ENCODE measurements around the gene FABP3.

The FABP3 gene

DNA sequence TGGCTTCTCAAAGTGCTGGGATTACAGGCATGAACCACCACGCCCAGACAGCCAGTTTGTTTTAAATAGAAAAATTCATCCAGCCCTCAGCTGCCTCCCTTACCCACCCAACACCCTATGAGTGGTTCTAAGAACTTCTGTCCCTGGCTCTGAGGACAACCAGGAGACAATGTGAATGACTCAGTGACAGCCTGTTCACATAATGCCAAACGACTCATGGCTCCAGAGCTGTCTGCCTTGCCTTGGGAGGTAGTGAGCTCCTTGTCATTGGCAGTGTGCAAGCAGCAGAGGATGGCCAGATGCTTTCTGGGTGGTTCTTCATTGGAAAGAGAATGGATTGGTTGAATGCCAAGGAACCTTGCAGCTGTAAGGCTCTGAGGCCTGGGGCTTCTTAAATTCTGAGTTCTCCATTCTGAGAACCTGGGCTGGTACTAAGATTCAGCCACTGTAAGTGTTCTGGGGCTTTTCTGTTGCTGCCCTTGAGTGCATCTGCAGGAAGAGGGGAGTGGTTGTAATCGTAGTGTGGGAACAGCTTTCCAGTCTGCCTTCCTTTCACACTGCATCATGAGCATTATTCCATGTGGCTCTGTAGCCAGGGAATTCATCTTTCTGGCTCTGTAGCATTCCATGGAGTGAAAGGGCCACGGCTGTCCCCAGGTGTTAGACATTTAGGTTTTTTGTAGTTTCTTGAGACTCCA lies 45.9 kb upstream of the FABP3 start:
- Histone ChIP-seq H3K9me2 (ENCODE audit: low read depth, low read length) (no peaks in the 10 kb centered on the region), H3K4me2 (ENCODE audit: low read length) (no peak overlapping the region), H3K4me1 (ENCODE audit: insufficient read depth, low read length, severe bottlenecking) (peaks cover 13% of the 10 kb centered on the region), H2AFZ (ENCODE audit: low read length) (no peak overlapping the region), H3K9ac (ENCODE audit: low read length) (no peak overlapping the region), H3K79me2 (ENCODE audit: insufficient read depth, low read length) (no peaks in the 10 kb centered on the region), H3K27ac (ENCODE audit: low read depth, low read length, poor library complexity, severe bottlenecking) (no peak overlapping the region), H3K27me3 (ENCODE audit: insufficient read depth, low read length) (peaks cover 4% of the 10 kb centered on the region), H3K4me3 (ENCODE audit: low read depth, low read length, poor library complexity, severe bottlenecking) (no peak overlapping the region), H3K9me3 (ENCODE audit: low read length) (no peaks in the 10 kb centered on the region), H4K20me1 (ENCODE audit: insufficient read depth, low read length) (no peaks in the 10 kb centered on the region), H3K36me3 (ENCODE audit: insufficient read depth, low read length) (no peaks in the 10 kb centered on the region), H3F3A (ENCODE audit: insufficient read depth, low read length) (no peaks in the 10 kb centered on the region)
- TF ChIP-seq, protein P1, sequence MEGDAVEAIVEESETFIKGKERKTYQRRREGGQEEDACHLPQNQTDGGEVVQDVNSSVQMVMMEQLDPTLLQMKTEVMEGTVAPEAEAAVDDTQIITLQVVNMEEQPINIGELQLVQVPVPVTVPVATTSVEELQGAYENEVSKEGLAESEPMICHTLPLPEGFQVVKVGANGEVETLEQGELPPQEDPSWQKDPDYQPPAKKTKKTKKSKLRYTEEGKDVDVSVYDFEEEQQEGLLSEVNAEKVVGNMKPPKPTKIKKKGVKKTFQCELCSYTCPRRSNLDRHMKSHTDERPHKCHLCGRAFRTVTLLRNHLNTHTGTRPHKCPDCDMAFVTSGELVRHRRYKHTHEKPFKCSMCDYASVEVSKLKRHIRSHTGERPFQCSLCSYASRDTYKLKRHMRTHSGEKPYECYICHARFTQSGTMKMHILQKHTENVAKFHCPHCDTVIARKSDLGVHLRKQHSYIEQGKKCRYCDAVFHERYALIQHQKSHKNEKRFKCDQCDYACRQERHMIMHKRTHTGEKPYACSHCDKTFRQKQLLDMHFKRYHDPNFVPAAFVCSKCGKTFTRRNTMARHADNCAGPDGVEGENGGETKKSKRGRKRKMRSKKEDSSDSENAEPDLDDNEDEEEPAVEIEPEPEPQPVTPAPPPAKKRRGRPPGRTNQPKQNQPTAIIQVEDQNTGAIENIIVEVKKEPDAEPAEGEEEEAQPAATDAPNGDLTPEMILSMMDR (IDR thresholded peaks at IDR 0.05; ENCODE audit: low read length), result no peak
- TF ChIP-seq EZH2 (IDR thresholded peaks at IDR 0.05; ENCODE audit: borderline replicate concordance, low read length), result no peak

DNA sequence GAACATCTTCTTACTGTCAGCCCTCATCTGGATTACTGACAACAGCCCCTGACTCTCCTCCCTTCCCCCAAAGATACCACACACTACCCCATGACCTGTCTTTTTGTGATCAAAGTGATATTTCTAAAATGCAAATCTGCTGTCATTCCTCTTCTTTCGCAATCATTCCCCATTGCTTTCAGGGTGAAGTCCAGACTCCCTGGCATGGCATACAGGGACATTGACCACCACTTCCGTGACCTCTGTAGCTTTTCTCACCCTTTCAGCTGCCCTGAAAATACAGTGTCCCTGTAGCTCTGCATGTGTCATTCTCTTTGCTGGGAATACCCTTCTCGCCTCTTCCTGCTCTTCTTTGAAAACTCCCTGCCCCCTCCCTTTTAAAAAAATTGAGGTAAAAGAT lies 44.3 kb upstream of the FABP3 start:
- H3K27me3 ChIP-seq (ENCODE audit: insufficient read depth, low read length), result peaks cover 4% of the 10 kb centered on the region
- H3K36me3 ChIP-seq (ENCODE audit: insufficient read depth, low read length), result no peaks in the 10 kb centered on the region
- no peak overlapping the region for H3K9ac ChIP-seq (ENCODE audit: low read length)
- no peaks in the 10 kb centered on the region for H3F3A ChIP-seq (ENCODE audit: insufficient read depth, low read length)
- peaks cover 8% of the 10 kb centered on the region for H3K4me1 ChIP-seq (ENCODE audit: insufficient read depth, low read length, severe bottlenecking)
- H3K4me2 ChIP-seq (ENCODE audit: low read length), result no peak overlapping the region
- H2AFZ ChIP-seq (ENCODE audit: low read length), result no peak overlapping the region
- no peaks in the 10 kb centered on the region for H3K9me3 ChIP-seq (ENCODE audit: low read length)
- no peaks in the 10 kb centered on the region for H4K20me1 ChIP-seq (ENCODE audit: insufficient read depth, low read length)
- H3K79me2 ChIP-seq (ENCODE audit: insufficient read depth, low read length), result no peaks in the 10 kb centered on the region
- no peaks in the 10 kb centered on the region for H3K9me2 ChIP-seq (ENCODE audit: low read depth, low read length)
- no peak overlapping the region for H3K27ac ChIP-seq (ENCODE audit: low read depth, low read length, poor library complexity, severe bottlenecking)
- TF ChIP-seq, protein P1 (IDR thresholded peaks at IDR 0.05; ENCODE audit: low read length), result no peak
- no peak for TF ChIP-seq EZH2 (IDR thresholded peaks at IDR 0.05; ENCODE audit: borderline replicate concordance, low read length)
- no peak overlapping the region for H3K4me3 ChIP-seq (ENCODE audit: low read depth, low read length, poor library complexity, severe bottlenecking)

DNA sequence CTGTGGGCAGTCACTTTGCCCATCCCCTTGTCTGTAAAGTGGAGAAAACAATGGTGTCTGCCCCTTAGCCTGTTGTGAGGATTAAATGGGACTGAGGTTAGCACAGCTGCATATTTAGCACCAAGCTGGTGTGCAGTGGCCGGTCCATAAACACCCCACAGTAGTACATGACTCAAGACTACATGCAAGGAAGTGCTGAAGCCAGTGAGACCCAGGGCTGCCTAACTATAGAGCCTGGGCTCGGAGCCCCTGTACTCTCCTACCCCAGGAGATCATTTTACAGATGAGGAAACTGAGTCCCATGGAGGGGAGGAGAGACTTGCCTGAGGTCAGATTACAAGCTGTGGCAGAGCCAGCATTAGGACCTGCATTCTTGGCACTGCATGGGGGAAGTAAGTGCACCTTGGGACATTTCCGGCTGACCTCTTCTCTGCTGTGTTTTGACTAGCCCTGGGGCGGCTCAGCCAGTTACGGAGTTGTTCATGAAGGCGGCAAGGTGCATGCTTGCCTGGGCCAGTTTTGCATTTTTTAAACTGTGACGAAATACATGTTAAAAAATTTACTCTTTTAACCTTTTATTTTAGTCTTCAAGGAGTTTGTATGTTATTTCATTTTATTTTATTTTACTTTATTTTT lies 43.3 kb upstream of the FABP3 start:
- H3K4me1 ChIP-seq (ENCODE audit: insufficient read depth, low read length, severe bottlenecking), result peaks cover 8% of the 10 kb centered on the region

More for the DNA sequence above, 43.3 kb upstream of the FABP3 start:
- Histone ChIP-seq H3K4me2 (ENCODE audit: low read length) (no peak overlapping the region), H3K27me3 (ENCODE audit: insufficient read depth, low read length) (peaks cover 4% of the 10 kb centered on the region), H3K4me3 (ENCODE audit: low read depth, low read length, poor library complexity, severe bottlenecking) (no peak overlapping the region), H3K79me2 (ENCODE audit: insufficient read depth, low read length) (no peaks in the 10 kb centered on the region), H3K27ac (ENCODE audit: low read depth, low read length, poor library complexity, severe bottlenecking) (no peak overlapping the region), H3K36me3 (ENCODE audit: insufficient read depth, low read length) (no peaks in the 10 kb centered on the region), H3F3A (ENCODE audit: insufficient read depth, low read length) (no peaks in the 10 kb centered on the region), H3K9ac (ENCODE audit: low read length) (no peak overlapping the region), H3K9me2 (ENCODE audit: low read depth, low read length) (no peaks in the 10 kb centered on the region), H4K20me1 (ENCODE audit: insufficient read depth, low read length) (no peaks in the 10 kb centered on the region), H3K9me3 (ENCODE audit: low read length) (no peaks in the 10 kb centered on the region), H2AFZ (ENCODE audit: low read length) (no peak overlapping the region)
- TF ChIP-seq EZH2 (IDR thresholded peaks at IDR 0.05; ENCODE audit: borderline replicate concordance, low read length), result no peak
- TF ChIP-seq, protein P1 (IDR thresholded peaks at IDR 0.05; ENCODE audit: low read length), result no peak
